Nephron (organoid): ENCODE measurements around the gene JMJD6.

Source experiments
- H3K27ac Mint-ChIP-seq, 3 experiments: 2 replicates each; pipeline ENCODE4 v1.8.0; 2020; ENCODE audit warnings: mixed read lengths in 3 of 3, mild to moderate bottlenecking in 2 of 3, moderate library complexity in 1 of 3
- H3K27me3 Mint-ChIP-seq: 2 replicates; pipeline ENCODE4 v1.8.0; 2021; ENCODE audit warnings: low read depth, mild to moderate bottlenecking, moderate library complexity, mixed read lengths
- H3K36me3 Mint-ChIP-seq: 2 replicates; pipeline ENCODE4 v1.8.0; 2020; ENCODE audit warnings: low read depth, mixed read lengths
- H3K4me1 Mint-ChIP-seq: 2 replicates; pipeline ENCODE4 v1.8.0; 2020; ENCODE audit warnings: mixed read lengths
- H3K4me3 Mint-ChIP-seq, 3 experiments: 2 replicates each; pipeline ENCODE4 v1.8.0; 2020; ENCODE audit warnings: mild to moderate bottlenecking in 3 of 3, mixed read lengths in 3 of 3, moderate library complexity in 2 of 3
- H3K9me3 Mint-ChIP-seq: 2 replicates; pipeline ENCODE4 v1.8.0; 2020; ENCODE audit warnings: mixed read lengths
- TF ChIP-seq, protein P1 (sequence below), 3 experiments: fragments of 200-600 bp; sonication (generic); IDR thresholded peaks; one replicate each; pipeline ENCODE4 v1.5.0; 2021; ENCODE audit warnings: antibody characterized with exemption in 3 of 3; ENCODE audit not compliant: unreplicated experiment in 3 of 3

JMJD6 gene

DNA sequence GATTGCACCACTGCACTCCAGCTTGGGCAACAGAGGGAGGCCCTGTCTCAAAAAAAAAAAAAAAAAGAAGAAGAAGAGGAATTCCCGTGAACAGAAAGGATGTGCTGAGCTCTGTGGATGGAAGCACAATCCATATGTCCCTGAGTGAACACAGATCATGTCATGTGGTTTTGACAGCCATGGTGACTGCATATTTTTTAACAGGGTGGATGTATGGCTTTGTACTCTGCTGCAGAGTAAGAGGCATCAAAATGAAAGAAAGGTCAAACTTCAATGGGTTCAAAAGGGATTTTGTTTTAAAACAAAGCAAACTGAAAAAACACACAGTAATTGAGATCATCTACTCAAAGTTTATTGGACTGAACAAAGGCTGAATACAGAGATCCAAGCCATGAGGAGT lies 47.2 kb downstream of the JMJD6 start:
- TF ChIP-seq, protein P1, sequence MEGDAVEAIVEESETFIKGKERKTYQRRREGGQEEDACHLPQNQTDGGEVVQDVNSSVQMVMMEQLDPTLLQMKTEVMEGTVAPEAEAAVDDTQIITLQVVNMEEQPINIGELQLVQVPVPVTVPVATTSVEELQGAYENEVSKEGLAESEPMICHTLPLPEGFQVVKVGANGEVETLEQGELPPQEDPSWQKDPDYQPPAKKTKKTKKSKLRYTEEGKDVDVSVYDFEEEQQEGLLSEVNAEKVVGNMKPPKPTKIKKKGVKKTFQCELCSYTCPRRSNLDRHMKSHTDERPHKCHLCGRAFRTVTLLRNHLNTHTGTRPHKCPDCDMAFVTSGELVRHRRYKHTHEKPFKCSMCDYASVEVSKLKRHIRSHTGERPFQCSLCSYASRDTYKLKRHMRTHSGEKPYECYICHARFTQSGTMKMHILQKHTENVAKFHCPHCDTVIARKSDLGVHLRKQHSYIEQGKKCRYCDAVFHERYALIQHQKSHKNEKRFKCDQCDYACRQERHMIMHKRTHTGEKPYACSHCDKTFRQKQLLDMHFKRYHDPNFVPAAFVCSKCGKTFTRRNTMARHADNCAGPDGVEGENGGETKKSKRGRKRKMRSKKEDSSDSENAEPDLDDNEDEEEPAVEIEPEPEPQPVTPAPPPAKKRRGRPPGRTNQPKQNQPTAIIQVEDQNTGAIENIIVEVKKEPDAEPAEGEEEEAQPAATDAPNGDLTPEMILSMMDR (IDR thresholded peaks at IDR 0.05; ENCODE audit: unreplicated experiment in 3 of 3), result no peak
- no peaks in the 10 kb centered on the region for H3K9me3 Mint-ChIP-seq

GRCh38 chr17:76678330-76678729 lies 48.1 kb downstream of the JMJD6 start:
- Mint-ChIP-seq H3K4me1 (peaks cover 31% of the 10 kb centered on the region), H3K36me3 (peaks cover 4% of the 10 kb centered on the region), H3K27me3 (no peaks in the 10 kb centered on the region), H3K4me3 (no peak overlapping the region), H3K9me3 (no peaks in the 10 kb centered on the region), H3K27ac (no peak overlapping the region)
- TF ChIP-seq, protein P1 (IDR thresholded peaks at IDR 0.05; ENCODE audit: unreplicated experiment in 3 of 3), result no peak

More for the DNA sequence above, 47.2 kb downstream of the JMJD6 start:
- peaks cover 36% of the 10 kb centered on the region for H3K4me1 Mint-ChIP-seq
- no peaks in the 10 kb centered on the region for H3K27me3 Mint-ChIP-seq
- no peak overlapping the region for H3K4me3 Mint-ChIP-seq
- H3K27ac Mint-ChIP-seq, result no peak overlapping the region
- H3K36me3 Mint-ChIP-seq, result peaks cover 4% of the 10 kb centered on the region

DNA sequence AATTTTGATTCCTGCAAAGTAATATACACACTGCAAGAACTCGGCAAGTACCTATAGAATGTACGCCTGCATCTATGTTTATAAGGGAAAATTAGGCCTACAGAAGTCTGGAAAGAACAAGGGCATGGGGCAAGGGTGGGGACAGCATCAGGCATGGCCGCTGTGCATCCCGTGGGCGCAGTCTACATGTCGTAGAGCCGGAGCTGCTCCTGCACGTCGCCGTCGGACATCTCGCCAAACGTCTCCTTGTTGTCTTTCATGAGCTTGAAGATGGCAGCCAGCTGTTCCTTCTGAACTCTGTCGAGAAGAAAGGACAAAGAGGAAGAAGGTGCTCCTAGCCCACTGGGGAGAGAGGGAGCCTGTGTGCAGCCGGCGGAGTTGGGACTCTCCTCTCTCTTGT lies 49.0 kb downstream of the JMJD6 start:
- H3K9me3 Mint-ChIP-seq, result no peaks in the 10 kb centered on the region
- H3K4me1 Mint-ChIP-seq, result peaks cover 27% of the 10 kb centered on the region
- no peak overlapping the region for H3K27ac Mint-ChIP-seq
- peaks cover 4% of the 10 kb centered on the region for H3K36me3 Mint-ChIP-seq
- TF ChIP-seq, protein P1 (IDR thresholded peaks at IDR 0.05; ENCODE audit: unreplicated experiment in 3 of 3), result no peak
- H3K4me3 Mint-ChIP-seq, result no peak overlapping the region
- no peaks in the 10 kb centered on the region for H3K27me3 Mint-ChIP-seq

- H3K27ac Mint-ChIP-seq, result no peak overlapping the region
- no peaks in the 10 kb centered on the region for H3K9me3 Mint-ChIP-seq
- H3K27me3 Mint-ChIP-seq, result no peaks in the 10 kb centered on the region
- TF ChIP-seq, protein P1 (IDR thresholded peaks at IDR 0.05; ENCODE audit: unreplicated experiment in 3 of 3), result no peak
- H3K4me3 Mint-ChIP-seq, result no peak overlapping the region
- H3K4me1 Mint-ChIP-seq, result peaks cover 27% of the 10 kb centered on the region
- peaks cover 4% of the 10 kb centered on the region for H3K36me3 Mint-ChIP-seq
These were observed 49.8 kb downstream of the JMJD6 start for GRCh38 chr17:76676629-76677028.

- Mint-ChIP-seq H3K27me3 (no peaks in the 10 kb centered on the region), H3K4me1 (peaks cover 27% of the 10 kb centered on the region), H3K27ac (no peak overlapping the region), H3K4me3 (no peak overlapping the region), H3K9me3 (no peaks in the 10 kb centered on the region), H3K36me3 (peaks cover 4% of the 10 kb centered on the region)
- TF ChIP-seq, protein P1 (IDR thresholded peaks at IDR 0.05; ENCODE audit: unreplicated experiment in 3 of 3), result no peak
These were observed 50.8 kb downstream of the JMJD6 start for GRCh38 chr17:76675648-76676047.

DNA sequence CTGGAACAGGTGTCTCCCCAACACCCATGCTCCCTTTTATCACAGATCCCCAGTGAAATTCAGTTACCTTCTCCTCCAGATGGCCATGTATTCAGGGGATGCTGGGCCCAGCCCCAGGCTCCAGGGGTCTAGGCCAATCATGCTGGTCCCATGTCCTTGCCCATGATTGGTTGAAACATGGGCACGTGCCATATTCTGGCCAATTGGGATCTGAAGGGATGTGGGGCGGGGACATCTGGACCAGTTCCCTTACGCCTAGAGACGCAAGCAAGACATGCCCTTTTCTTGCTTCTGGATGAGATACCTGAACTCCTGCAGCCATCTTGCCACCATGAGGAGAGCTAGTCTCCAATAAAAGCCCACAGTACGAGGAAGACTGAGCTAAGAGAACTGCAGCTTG lies 51.8 kb downstream of the JMJD6 start:
- peaks cover 4% of the 10 kb centered on the region for H3K36me3 Mint-ChIP-seq
- H3K9me3 Mint-ChIP-seq, result no peaks in the 10 kb centered on the region
- TF ChIP-seq, protein P1 (IDR thresholded peaks at IDR 0.05; ENCODE audit: unreplicated experiment in 3 of 3), result no peak
- no peak overlapping the region for H3K27ac Mint-ChIP-seq
- H3K4me1 Mint-ChIP-seq, result peaks cover 28% of the 10 kb centered on the region
- H3K4me3 Mint-ChIP-seq, result no peak overlapping the region
- H3K27me3 Mint-ChIP-seq, result no peaks in the 10 kb centered on the region
